GM21529 (cell line): ENCODE results near the gene PLEKHA1.

Source experiments
- ATAC-seq: cut with Tn5 transposase; IDR thresholded peaks from one replicate; pipeline ENCODE4 v1.9.1; 2021; ENCODE audit not compliant: unreplicated experiment

The PLEKHA1 gene

GRCh38 chr10:122374237-122374858 is at the start of gene PLEKHA1:
Gene PLEKHA1, plus strand, starts transcription at chr10:122374708. Its CDS starts 18,493 bp downstream, at chr10:122393201.
- peak; percentile 87 for ATAC-seq

GRCh38 chr10:122325235-122325634 is 49.3 kb upstream of the PLEKHA1 start:
- no peak for ATAC-seq

- ATAC-seq: peak; percentile 75
These were observed 48.1 kb upstream of the PLEKHA1 start for GRCh38 chr10:122326385-122326784.

GRCh38 chr10:122326806-122327205 is 47.7 kb upstream of the PLEKHA1 start:
- peak; percentile 6 for ATAC-seq

GRCh38 chr10:122327237-122328206 is 47.0 kb upstream of the PLEKHA1 start:
- no peak for ATAC-seq

- peak; percentile 51 for ATAC-seq
These were observed 45.8 kb upstream of the PLEKHA1 start for GRCh38 chr10:122328676-122329075.

- no peak for ATAC-seq
These were observed 45.1 kb upstream of the PLEKHA1 start for GRCh38 chr10:122329416-122329815.

- no peak for ATAC-seq
These were observed 43.4 kb upstream of the PLEKHA1 start for GRCh38 chr10:122331100-122331499.

- no peak for ATAC-seq
These were observed 42.7 kb upstream of the PLEKHA1 start for GRCh38 chr10:122331615-122332446.

- ATAC-seq: peak; percentile 67
These were observed 41.5 kb upstream of the PLEKHA1 start for GRCh38 chr10:122333037-122333436.

- no peak for ATAC-seq
These were observed 38.2 kb upstream of the PLEKHA1 start for GRCh38 chr10:122336332-122336731.

- no peak for ATAC-seq
These were observed 37.5 kb upstream of the PLEKHA1 start for GRCh38 chr10:122336961-122337360.

- no peak for ATAC-seq
These were observed 35.7 kb upstream of the PLEKHA1 start for GRCh38 chr10:122338609-122339441.

- ATAC-seq: no peak
These were observed 33.2 kb upstream of the PLEKHA1 start for GRCh38 chr10:122341141-122341810.

GRCh38 chr10:122342293-122343134 is 32.0 kb upstream of the PLEKHA1 start:
- ATAC-seq: no peak

GRCh38 chr10:122343135-122343800 is 31.2 kb upstream of the PLEKHA1 start:
- ATAC-seq: no peak

- ATAC-seq: no peak
These were observed 30.6 kb upstream of the PLEKHA1 start for GRCh38 chr10:122343936-122344335.

GRCh38 chr10:122344741-122345258 is 29.7 kb upstream of the PLEKHA1 start:
- no peak for ATAC-seq
